Measurements from ENCODE around the gene RAB34.

The RAB34 gene

GRCh38 chr17:28684963-28685362, 32.7 kb downstream of the RAB34 start:
- Histone ChIP-seq H2BK12ac (ENCODE audit: low read length in 2 of 2) (no peak overlapping the region), H3K9me3 (ENCODE audit: control insufficient read depth, low read length) (no peaks in the 10 kb centered on the region)
- WGBS: 21% methylated on average over 3 of the region's 3 CpGs

DNA sequence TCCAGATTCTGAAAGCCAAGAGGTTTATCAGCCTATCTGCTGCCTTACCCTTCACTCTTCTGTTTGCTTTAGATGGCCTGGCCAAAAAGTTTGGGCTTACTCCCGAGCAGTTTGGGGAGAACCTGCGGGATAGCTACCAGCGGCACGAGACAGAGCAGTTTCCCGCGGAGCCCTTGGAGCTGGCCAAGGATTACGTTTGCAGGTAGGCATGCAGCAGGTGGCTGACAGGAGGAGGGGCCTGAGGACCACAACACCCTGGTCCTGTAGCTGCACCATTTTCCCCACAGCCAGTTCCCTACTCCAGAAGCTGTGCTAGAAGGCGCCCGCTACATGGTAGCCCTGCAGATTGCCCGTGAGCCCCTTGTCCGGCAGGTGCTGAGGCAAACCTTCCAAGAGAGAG, 35.0 kb downstream of the RAB34 start:
- Histone ChIP-seq H2AK5ac (ENCODE audit: low read length, severe bottlenecking) (no peak overlapping the region), H3K9me3 (ENCODE audit: control insufficient read depth, low read length) (no peaks in the 10 kb centered on the region), H3K4me3 (ENCODE audit: insufficient read depth in 1 of 2, low read depth in 1 of 2, low read length in 2 of 2) (no peak overlapping the region), H3K36me3 (ENCODE audit: control insufficient read depth in 1 of 2, insufficient read depth in 2 of 2, low read depth in 1 of 2, low read length in 2 of 2) (peaks cover 90 to 93% of the 10 kb centered on the region in 2 experiments), H3K14ac (ENCODE audit: low read length in 2 of 2) (no peak overlapping the region), H3K27ac (ENCODE audit: low read length, poor library complexity, severe bottlenecking) (no peak overlapping the region), H3K4ac (ENCODE audit: low read depth in 1 of 2, low read length in 2 of 2) (no peak overlapping the region), H3K23ac (ENCODE audit: low read length in 2 of 2) (no peak overlapping the region), H3K9ac (ENCODE audit: low read length) (no peak overlapping the region), H3K18ac (ENCODE audit: low read depth in 1 of 2, low read length in 2 of 2) (no peak overlapping the region), H3K27me3 (ENCODE audit: control insufficient read depth in 1 of 2, insufficient read depth in 1 of 2, low read length in 2 of 2) (no peaks in the 10 kb centered on the region), H2AFZ (ENCODE audit: low read depth, low read length) (no peak overlapping the region), H3K79me1 (replicated peaks; ENCODE audit: low read length, poor library complexity, severe bottlenecking) (peaks cover 23% of the 10 kb centered on the region), H4K8ac (ENCODE audit: low read length) (no peak overlapping the region), H2BK15ac (ENCODE audit: low read depth, poor library complexity, severe bottlenecking) (no peak overlapping the region), H2BK120ac (ENCODE audit: low read depth, low read length) (no peak overlapping the region), H4K91ac (ENCODE audit: low read length) (no peak overlapping the region), H2BK5ac (ENCODE audit: low read depth, low read length, poor library complexity, severe bottlenecking) (no peak overlapping the region), H3K4me2 (ENCODE audit: low read length, poor library complexity, severe bottlenecking) (no peak overlapping the region), H2BK12ac (ENCODE audit: low read length in 2 of 2) (no peak overlapping the region), H3K4me1 (ENCODE audit: control insufficient read depth, insufficient read depth, low read depth, low read length) (no peaks in the 10 kb centered on the region)
- WGBS: 96% methylated on average over 11 of the region's 11 CpGs
- DNase-seq: no peak

More at GRCh38 chr17:28684963-28685362, 32.7 kb downstream of the RAB34 start:
- Histone ChIP-seq H3K14ac (ENCODE audit: low read length in 2 of 2) (no peak overlapping the region), H2AFZ (ENCODE audit: low read depth, low read length) (no peak overlapping the region), H3K27ac (ENCODE audit: low read length, poor library complexity, severe bottlenecking) (no peak overlapping the region), H3K9ac (ENCODE audit: low read length) (no peak overlapping the region), H3K4ac (ENCODE audit: low read depth in 1 of 2, low read length in 2 of 2) (no peak overlapping the region), H3K27me3 (ENCODE audit: control insufficient read depth in 1 of 2, insufficient read depth in 1 of 2, low read length in 2 of 2) (no peaks in the 10 kb centered on the region), H2BK120ac (ENCODE audit: low read depth, low read length) (no peak overlapping the region), H3K36me3 (ENCODE audit: control insufficient read depth in 1 of 2, insufficient read depth in 2 of 2, low read depth in 1 of 2, low read length in 2 of 2) (peaks cover 82 to 96% of the 10 kb centered on the region in 2 experiments), H3K4me1 (ENCODE audit: control insufficient read depth, insufficient read depth, low read depth, low read length) (no peaks in the 10 kb centered on the region), H4K91ac (ENCODE audit: low read length) (no peak overlapping the region), H4K8ac (ENCODE audit: low read length) (no peak overlapping the region), H2BK5ac (ENCODE audit: low read depth, low read length, poor library complexity, severe bottlenecking) (no peak overlapping the region), H2AK5ac (ENCODE audit: low read length, severe bottlenecking) (no peak overlapping the region), H3K79me1 (replicated peaks; ENCODE audit: low read length, poor library complexity, severe bottlenecking) (peaks cover 17% of the 10 kb centered on the region), H3K18ac (ENCODE audit: low read depth in 1 of 2, low read length in 2 of 2) (no peak overlapping the region), H2BK15ac (ENCODE audit: low read depth, poor library complexity, severe bottlenecking) (no peak overlapping the region), H3K23ac (ENCODE audit: low read length in 2 of 2) (no peak overlapping the region), H3K4me3 (ENCODE audit: insufficient read depth in 1 of 2, low read depth in 1 of 2, low read length in 2 of 2) (no peak overlapping the region), H3K4me2 (ENCODE audit: low read length, poor library complexity, severe bottlenecking) (no peak overlapping the region)
- DNase-seq: peak; percentile 84

DNA sequence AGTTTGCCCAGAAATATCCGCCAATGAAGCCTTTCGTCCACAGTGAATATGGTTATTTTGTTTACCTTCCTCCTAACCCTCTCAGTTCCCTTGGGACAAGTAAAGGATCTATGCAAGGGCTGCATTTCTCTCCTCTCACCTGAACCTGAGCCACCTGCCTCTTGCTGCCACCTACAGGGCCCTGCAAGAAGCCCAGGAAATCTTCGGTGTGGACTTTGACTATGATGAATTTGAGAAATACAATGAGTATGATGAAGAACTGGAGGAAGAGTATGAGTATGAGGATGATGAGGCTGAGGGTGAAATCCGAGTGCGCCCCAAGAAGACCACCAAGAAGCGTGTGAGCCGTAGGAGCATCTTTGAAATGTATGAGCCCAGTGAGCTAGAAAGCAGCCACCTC, 41.7 kb downstream of the RAB34 start:
- Histone ChIP-seq H3K23ac (ENCODE audit: low read length in 2 of 2) (no peak overlapping the region), H2BK120ac (ENCODE audit: low read depth, low read length) (no peak overlapping the region), H2AK5ac (ENCODE audit: low read length, severe bottlenecking) (no peak overlapping the region), H3K14ac (ENCODE audit: low read length in 2 of 2) (no peak overlapping the region), H3K4me2 (ENCODE audit: low read length, poor library complexity, severe bottlenecking) (no peak overlapping the region), H3K4ac (ENCODE audit: low read depth in 1 of 2, low read length in 2 of 2) (no peak overlapping the region), H3K79me1 (replicated peaks; ENCODE audit: low read length, poor library complexity, severe bottlenecking) (peaks cover 49% of the 10 kb centered on the region), H4K91ac (ENCODE audit: low read length) (no peak overlapping the region), H2BK15ac (ENCODE audit: low read depth, poor library complexity, severe bottlenecking) (no peak overlapping the region), H2AFZ (ENCODE audit: low read depth, low read length) (no peak overlapping the region), H2BK5ac (ENCODE audit: low read depth, low read length, poor library complexity, severe bottlenecking) (no peak overlapping the region), H3K36me3 (ENCODE audit: control insufficient read depth in 1 of 2, insufficient read depth in 2 of 2, low read depth in 1 of 2, low read length in 2 of 2) (peaks cover 77 to 95% of the 10 kb centered on the region in 2 experiments), H2BK12ac (ENCODE audit: low read length in 2 of 2) (no peak overlapping the region), H3K18ac (ENCODE audit: low read depth in 1 of 2, low read length in 2 of 2) (no peak overlapping the region), H3K9ac (ENCODE audit: low read length) (no peak overlapping the region), H3K9me3 (ENCODE audit: control insufficient read depth, low read length) (no peaks in the 10 kb centered on the region), H3K27ac (ENCODE audit: low read length, poor library complexity, severe bottlenecking) (no peak overlapping the region), H3K4me1 (ENCODE audit: control insufficient read depth, insufficient read depth, low read depth, low read length) (peaks cover 2% of the 10 kb centered on the region), H3K4me3 (ENCODE audit: insufficient read depth in 1 of 2, low read depth in 1 of 2, low read length in 2 of 2) (no peak overlapping the region), H3K27me3 (ENCODE audit: control insufficient read depth in 1 of 2, insufficient read depth in 1 of 2, low read length in 2 of 2) (no peaks in the 10 kb centered on the region), H4K8ac (ENCODE audit: low read length) (no peak overlapping the region)
- no peak for DNase-seq
- WGBS: 98% methylated on average over 7 of the region's 7 CpGs

DNA sequence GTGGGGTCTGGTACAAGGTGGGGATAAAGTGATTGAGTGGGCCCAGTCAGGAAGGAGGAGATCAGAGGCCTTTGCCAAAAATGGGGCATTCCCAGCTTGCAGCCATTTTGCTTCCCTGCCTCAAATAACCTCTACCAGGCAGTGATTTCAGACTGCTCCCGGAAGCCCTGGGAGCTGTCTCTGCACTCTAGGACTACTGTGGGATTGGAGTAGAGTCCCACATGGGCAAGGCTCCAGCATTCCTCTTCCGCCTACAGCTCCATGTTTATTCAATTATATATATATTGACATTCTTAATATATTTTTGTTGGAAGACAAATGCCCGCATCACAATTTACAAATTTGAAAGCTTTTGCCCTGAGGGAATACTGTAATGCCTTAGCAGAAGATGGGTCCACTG, 42.2 kb downstream of the RAB34 start:
- no peak overlapping the region for H3K14ac ChIP-seq (ENCODE audit: low read length in 2 of 2)
- H3K79me1 ChIP-seq (replicated peaks; ENCODE audit: low read length, poor library complexity, severe bottlenecking): peaks cover 48% of the 10 kb centered on the region
- no peak overlapping the region for H4K91ac ChIP-seq (ENCODE audit: low read length)
- no peak overlapping the region for H3K4me3 ChIP-seq (ENCODE audit: insufficient read depth in 1 of 2, low read depth in 1 of 2, low read length in 2 of 2)
- H3K9ac ChIP-seq (ENCODE audit: low read length): no peak overlapping the region
- H3K36me3 ChIP-seq (ENCODE audit: control insufficient read depth in 1 of 2, insufficient read depth in 2 of 2, low read depth in 1 of 2, low read length in 2 of 2): peaks cover 73 to 93% of the 10 kb centered on the region in 2 experiments
- H2AFZ ChIP-seq (ENCODE audit: low read depth, low read length): no peak overlapping the region
- H3K4ac ChIP-seq (ENCODE audit: low read depth in 1 of 2, low read length in 2 of 2): no peak overlapping the region
- no peak for DNase-seq
- H3K27ac ChIP-seq (ENCODE audit: low read length, poor library complexity, severe bottlenecking): no peak overlapping the region
- H3K4me2 ChIP-seq (ENCODE audit: low read length, poor library complexity, severe bottlenecking): no peak overlapping the region
- H2BK120ac ChIP-seq (ENCODE audit: low read depth, low read length): no peak overlapping the region
- no peaks in the 10 kb centered on the region for H3K27me3 ChIP-seq (ENCODE audit: control insufficient read depth in 1 of 2, insufficient read depth in 1 of 2, low read length in 2 of 2)
- H3K18ac ChIP-seq (ENCODE audit: low read depth in 1 of 2, low read length in 2 of 2): peak overlapping the region in 1 of 2 experiments; percentile 21
- H2BK15ac ChIP-seq (ENCODE audit: low read depth, poor library complexity, severe bottlenecking): no peak overlapping the region
- H3K9me3 ChIP-seq (ENCODE audit: control insufficient read depth, low read length): no peaks in the 10 kb centered on the region
- no peak overlapping the region for H2AK5ac ChIP-seq (ENCODE audit: low read length, severe bottlenecking)
- 95% methylated on average over 1 of the region's 3 CpGs for WGBS
- no peak overlapping the region for H2BK5ac ChIP-seq (ENCODE audit: low read depth, low read length, poor library complexity, severe bottlenecking)
- no peak overlapping the region for H4K8ac ChIP-seq (ENCODE audit: low read length)
- H2BK12ac ChIP-seq (ENCODE audit: low read length in 2 of 2): no peak overlapping the region
- H3K23ac ChIP-seq (ENCODE audit: low read length in 2 of 2): no peak overlapping the region
- peaks cover 2% of the 10 kb centered on the region for H3K4me1 ChIP-seq (ENCODE audit: control insufficient read depth, insufficient read depth, low read depth, low read length)
